ENCODE measurements around the gene R3HDM4.

R3HDM4 gene

GRCh38 chr19:872266-872951, 40.6 kb downstream of the R3HDM4 start:
- no peak for DNase-seq

DNA sequence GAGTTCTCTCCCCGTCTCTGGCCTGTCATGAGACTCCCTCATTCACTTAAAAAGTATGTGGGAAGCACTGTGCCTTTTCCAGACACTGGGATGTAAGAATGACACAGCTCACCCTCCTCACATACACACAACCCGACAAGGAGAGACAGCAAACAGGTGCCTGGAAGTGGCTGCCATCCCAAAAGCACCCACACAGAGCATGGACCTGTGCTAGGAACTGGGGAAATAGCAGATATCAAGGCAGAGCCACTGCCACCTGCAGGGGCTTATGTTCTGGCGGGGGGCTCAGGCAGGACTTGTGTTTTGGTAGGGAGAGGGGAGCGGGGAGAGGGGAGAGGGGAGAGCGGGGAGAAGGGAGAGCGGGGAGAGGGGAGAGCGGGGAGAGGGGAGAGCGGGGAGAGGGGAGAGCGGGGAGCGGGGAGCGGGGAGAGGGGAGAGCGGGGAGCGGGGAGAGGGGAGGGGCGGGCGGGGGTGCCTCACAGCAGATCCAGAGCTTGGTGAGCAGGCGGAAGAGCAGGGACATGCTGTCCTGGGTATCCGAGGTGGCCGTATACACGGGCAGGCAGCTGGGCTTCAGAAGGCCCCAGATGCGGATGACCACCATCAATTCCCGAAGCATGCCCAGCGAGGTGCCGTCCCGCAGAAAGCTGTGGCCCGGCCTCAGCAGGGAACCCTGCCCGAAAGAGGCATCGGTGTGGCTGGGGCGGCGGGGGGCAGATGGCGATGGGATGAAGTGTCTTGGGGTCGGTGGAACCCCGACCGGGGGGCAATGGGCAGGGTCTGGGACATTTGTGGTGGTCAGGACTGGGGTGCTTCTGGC, 41.4 kb downstream of the R3HDM4 start:
- no peak for DNase-seq

GRCh38 chr19:870963-871401, 42.0 kb downstream of the R3HDM4 start:
- DNase-seq: no peak

DNA sequence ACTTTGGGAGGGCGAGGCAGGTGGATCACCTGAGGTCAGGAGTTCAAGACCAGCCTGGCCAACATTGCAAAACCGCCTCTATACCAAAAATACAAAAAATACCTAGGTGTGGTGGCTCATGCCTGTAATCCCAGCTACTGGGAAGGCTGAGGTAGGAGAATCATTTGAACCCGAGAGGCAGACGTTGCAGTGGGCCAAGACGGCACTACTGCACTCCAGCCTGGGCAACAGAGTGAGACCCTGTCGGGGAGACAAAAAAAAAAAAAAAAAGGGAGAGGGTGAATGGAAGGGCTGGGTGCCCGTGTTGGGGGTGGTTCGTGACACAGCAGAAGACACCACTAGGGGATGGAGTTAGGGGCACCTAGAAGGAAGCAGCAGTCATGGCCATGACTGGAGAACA, 42.7 kb downstream of the R3HDM4 start:
- no peak for DNase-seq

- DNase-seq: no peak
These were observed 43.5 kb downstream of the R3HDM4 start for GRCh38 chr19:869245-870177.

GRCh38 chr19:868458-869244, 44.4 kb downstream of the R3HDM4 start:
- no peak for DNase-seq

- DNase-seq: no peak
These were observed 45.1 kb downstream of the R3HDM4 start for GRCh38 chr19:867855-868457.

DNA sequence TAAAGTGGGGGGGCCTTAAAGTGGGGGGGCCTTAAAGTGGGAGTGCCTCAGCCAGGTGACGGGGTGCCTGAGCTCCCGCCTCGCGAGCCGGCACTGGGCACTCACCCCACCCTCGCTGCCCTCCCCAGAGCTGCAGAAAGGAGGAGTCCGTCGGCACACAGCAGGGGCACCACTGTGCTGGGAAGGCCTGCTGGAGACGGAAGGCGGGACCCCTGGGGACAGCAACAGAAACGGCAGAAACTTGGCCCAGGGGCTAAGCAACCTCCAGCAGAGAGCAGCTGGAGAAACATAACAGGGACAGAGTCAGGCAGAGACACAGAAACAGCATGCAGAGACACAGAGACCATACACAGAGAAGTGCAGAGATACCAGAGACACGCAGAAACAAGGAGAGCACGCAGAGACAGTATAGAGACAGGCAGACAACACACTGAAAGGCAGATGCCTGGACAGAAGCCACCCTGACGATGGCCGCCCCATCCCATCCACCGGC, 45.7 kb downstream of the R3HDM4 start:
- peak; percentile 33 for DNase-seq

GRCh38 chr19:866769-867300, 46.2 kb downstream of the R3HDM4 start:
- DNase-seq: no peak

- no peak for DNase-seq
These were observed 49.8 kb downstream of the R3HDM4 start for GRCh38 chr19:863315-863620.

DNA sequence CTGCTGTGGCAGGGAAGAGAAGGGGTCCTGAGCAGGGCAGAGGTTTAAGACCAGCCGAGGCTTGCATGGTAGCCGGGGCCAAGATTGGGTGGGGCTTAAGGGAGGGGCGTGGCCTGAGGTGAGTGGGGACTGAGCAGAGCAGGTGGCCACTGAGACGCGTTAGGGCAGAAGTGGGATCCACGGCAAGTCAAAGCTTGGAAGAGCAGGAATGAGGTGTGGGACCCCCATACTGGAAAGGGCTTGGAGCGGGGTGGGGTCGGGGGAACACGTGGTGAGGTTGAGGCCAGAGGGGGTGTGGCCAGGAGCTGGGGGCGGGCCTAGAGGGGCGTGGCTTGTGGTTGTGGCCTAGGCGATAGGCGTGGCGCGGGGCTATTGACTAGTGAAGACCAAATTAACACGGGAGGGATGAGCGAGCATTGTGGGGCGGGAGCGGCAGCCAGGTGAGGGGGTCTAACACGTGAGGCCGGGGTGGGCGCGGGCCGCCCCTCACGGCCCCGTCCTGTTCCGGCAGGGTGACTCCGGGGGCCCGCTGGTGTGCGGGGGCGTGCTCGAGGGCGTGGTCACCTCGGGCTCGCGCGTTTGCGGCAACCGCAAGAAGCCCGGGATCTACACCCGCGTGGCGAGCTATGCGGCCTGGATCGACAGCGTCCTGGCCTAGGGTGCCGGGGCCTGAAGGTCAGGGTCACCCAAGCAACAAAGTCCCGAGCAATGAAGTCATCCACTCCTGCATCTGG, 50.3 kb downstream of the R3HDM4 start:
- peak; percentile 79 for DNase-seq

GRCh38 chr19:861756-862580, 51.1 kb downstream of the R3HDM4 start:
- peak; percentile 34 for DNase-seq

DNA sequence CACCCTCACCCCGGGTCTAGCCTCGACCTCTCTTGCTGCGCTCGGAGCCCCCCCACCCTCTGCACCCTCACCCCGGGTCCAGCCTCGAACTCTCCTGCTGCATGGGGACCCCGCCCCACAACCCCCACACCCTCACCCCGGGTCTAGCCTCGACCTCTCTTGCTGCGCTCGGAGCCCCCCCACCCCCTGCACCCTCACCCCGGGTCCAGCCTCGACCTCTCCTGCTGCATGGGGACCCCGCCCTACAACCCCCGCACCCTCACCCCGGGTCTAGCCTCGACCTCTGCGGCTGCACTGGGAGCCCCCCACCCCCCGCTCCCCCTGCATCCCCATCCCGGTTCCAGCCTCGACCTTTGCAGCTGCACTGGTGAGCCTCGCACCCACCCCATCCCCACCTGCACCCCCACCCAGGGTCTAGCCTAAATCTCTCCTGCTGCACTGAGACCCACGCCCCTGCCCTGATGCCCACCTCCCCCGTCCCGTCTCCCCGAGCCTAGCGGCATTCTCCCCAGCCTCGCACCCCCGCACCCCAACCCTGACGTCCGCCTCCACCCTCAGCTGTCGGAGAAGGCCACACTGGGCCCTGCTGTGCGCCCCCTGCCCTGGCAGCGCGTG, 51.8 kb downstream of the R3HDM4 start:
- DNase-seq: no peak

- no peak for DNase-seq
These were observed 53.9 kb downstream of the R3HDM4 start, which contains the start of gene CFD for GRCh38 chr19:858868-859843. Gene CFD (plus strand): TSS chr19:859664. CDS start chr19:859690, 26 bp downstream.

GRCh38 chr19:858284-858683, 54.7 kb downstream of the R3HDM4 start:
- DNase-seq: no peak

- DNase-seq: no peak
These were observed 57.4 kb downstream of the R3HDM4 start for GRCh38 chr19:855566-856120.

- no peak for DNase-seq
These were observed 57.9 kb downstream of the R3HDM4 start for GRCh38 chr19:855142-855541.

DNA sequence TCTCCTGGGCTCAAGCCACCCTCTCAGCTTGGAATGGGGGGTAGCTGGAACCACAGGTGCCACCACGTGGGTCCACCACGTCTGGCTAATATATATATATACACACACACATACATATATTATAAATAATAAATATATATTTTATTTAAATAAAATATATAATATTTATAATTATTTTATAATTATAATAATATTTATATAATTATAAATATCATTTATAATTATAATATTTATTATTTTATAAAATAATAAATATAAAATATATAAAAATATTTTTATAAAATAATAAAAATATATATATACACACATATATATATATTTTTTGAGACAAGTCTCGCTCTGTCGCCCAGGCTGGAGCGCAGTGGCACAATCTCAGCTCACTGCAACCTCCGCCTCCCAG, 58.5 kb downstream of the R3HDM4 start:
- DNase-seq: no peak

Data from eye (tissue), 1 donor.